D721Med (cell line): ENCODE data around the gene HOTAIR.
A peak's percentile ranks its signal among the peaks of the same experiment; 100 is the strongest.

ENCODE experiments used
- DNase-seq: peaks from one replicate; pipeline ENCODE4 v3.0.0; 2011; ENCODE audit warnings: low spot score; ENCODE audit not compliant: insufficient read length
- FAIRE-seq: peaks from 2 replicates; lab custom pipeline; 2011; peaks lifted over from hg19 to GRCh38; lab: Jason Lieb, UNC
- TF ChIP-seq, protein P1 (sequence below): IDR thresholded peaks from 2 replicates; pipeline ENCODE4 v1.5.1; 2012; ENCODE audit warnings: mild to moderate bottlenecking, control low read depth; ENCODE audit not compliant: insufficient read depth; ENCODE audit errors: missing control alignments

HOTAIR gene

DNA sequence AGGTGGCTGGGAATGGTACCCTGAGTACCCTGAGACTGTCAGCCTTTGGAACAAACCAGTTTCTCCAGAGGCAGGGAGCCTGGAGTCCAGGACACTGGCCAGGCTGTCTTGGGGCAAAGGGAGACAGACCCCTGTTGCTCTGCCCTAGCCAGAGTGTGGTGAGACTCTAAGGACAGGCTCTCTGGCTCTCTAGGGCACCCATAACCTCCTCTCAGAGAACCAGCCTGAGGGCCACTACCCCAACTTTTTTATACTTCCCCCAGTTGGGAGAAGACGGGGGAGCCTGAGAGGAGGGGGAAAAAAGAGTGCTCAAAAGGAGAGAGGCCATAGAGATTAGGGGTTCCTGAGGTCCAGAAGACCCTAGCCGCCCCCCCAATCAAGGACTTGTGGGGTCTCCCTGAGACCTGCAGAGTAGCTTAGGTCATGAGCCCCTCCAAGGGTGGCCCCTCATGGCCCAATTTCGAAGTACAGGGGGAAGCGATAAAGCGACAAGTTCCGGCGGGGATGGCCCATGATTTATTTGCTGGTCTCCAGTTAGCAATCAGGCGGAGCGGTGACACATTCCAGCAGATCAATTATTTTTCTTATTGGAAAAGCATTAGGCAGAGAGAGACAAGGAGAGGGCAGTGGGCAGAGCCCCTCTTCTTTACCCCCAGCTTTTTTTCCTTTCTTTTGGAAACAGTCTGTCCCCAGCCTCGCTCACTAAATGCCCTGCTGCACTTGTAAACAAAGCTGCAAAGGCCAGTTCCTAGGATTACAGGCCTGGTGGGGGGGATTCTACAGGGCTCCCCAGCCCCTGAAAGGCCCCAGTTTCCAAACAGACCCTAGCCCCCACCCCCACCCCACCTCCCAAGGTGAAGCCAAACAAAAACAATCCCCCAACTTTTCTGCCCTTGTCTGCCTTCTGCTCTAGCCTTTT, 35.6 kb upstream of the HOTAIR start:
- TF ChIP-seq, protein P1, sequence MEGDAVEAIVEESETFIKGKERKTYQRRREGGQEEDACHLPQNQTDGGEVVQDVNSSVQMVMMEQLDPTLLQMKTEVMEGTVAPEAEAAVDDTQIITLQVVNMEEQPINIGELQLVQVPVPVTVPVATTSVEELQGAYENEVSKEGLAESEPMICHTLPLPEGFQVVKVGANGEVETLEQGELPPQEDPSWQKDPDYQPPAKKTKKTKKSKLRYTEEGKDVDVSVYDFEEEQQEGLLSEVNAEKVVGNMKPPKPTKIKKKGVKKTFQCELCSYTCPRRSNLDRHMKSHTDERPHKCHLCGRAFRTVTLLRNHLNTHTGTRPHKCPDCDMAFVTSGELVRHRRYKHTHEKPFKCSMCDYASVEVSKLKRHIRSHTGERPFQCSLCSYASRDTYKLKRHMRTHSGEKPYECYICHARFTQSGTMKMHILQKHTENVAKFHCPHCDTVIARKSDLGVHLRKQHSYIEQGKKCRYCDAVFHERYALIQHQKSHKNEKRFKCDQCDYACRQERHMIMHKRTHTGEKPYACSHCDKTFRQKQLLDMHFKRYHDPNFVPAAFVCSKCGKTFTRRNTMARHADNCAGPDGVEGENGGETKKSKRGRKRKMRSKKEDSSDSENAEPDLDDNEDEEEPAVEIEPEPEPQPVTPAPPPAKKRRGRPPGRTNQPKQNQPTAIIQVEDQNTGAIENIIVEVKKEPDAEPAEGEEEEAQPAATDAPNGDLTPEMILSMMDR: no peak
- FAIRE-seq: no peak
- DNase-seq: no peak

DNA sequence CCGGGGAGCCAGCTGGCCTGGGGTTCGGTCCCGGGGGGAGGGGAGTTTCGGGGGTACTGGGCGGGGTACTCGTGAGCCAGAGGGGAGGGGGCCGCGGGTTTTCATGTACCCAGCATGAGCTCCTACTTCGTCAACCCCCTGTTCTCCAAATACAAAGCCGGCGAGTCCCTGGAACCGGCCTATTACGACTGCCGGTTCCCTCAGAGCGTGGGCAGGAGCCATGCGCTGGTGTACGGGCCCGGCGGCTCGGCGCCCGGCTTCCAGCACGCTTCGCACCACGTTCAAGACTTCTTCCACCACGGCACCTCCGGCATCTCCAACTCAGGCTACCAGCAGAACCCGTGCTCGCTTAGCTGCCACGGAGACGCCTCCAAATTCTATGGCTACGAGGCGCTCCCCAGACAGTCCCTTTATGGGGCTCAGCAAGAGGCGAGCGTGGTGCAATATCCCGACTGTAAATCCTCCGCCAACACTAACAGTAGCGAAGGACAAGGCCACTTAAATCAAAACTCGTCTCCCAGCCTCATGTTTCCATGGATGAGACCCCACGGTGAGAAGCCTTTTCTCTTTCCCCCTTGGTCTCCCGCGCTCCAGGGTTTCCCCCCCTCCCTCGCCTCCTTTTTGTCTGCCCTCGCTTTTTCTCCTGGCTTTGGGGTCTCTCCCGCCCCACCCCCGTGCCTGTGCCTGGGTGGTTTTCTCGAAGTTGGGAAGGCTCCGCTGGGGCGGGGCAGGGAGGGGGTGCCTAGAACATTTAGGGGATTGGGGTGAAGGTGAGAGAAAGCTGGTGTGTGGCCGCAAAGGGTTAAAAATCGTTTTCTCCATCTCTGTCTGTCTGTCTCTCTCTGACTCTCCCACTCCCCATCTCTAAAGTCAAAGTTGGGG, 34.7 kb upstream of the HOTAIR start:
- DNase-seq (no peak), FAIRE-seq (no peak)

DNA sequence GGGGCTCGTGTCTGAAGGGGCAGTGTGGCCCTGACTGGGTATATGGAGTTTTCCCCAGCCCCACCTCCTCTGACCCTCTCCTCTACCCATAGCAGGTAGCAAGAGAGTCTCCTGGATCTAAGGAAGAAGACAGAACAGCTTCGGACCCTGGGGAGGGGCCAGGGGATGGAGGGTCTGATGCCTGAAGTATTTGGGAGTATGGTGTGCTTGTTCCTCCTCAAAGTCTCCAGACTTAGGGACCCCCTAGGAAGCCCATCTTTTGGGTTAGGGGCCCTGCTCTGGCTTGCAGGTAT, 33.5 kb upstream of the HOTAIR start:
- DNase-seq (no peak), FAIRE-seq (no peak)
- TF ChIP-seq, protein P1: no peak

More for the DNA sequence above, 34.7 kb upstream of the HOTAIR start:
- TF ChIP-seq, protein P1: no peak

DNA sequence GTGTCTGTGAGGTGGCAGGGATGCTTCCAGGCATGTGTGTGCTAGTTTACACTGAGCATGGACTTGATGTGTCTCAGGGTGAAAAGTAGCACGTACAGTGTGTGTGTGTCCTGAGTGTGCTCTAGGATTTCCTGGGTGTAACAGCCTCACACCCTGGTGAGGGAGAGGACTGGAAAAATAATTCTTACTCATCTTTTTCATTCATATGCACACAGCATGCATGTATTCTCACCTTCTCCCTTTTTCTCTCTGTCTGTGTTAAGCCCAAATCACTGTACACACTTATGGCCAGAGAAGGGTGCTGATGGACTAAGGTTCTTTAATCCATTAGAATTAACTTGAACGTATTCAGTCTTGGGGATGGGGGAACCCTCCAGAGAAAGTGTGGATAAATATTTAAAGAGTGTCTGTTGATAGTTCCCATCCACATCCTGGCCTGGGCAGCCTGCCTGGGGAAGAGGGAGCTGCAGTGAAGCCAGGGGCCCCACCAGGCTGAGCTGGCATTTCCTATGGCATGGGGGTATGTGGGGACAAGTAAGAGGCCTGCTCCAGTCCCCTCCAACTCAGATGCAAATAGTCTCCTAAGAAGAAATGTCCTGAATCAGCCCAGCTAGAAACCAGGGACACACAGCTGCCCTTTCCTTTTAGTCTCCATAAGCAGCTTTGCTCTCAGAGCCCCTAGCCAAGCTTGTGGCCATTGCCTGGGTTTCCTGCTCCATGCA, 32.9 kb upstream of the HOTAIR start:
- no peak for FAIRE-seq
- no peak for DNase-seq
- TF ChIP-seq, protein P1: no peak

DNA sequence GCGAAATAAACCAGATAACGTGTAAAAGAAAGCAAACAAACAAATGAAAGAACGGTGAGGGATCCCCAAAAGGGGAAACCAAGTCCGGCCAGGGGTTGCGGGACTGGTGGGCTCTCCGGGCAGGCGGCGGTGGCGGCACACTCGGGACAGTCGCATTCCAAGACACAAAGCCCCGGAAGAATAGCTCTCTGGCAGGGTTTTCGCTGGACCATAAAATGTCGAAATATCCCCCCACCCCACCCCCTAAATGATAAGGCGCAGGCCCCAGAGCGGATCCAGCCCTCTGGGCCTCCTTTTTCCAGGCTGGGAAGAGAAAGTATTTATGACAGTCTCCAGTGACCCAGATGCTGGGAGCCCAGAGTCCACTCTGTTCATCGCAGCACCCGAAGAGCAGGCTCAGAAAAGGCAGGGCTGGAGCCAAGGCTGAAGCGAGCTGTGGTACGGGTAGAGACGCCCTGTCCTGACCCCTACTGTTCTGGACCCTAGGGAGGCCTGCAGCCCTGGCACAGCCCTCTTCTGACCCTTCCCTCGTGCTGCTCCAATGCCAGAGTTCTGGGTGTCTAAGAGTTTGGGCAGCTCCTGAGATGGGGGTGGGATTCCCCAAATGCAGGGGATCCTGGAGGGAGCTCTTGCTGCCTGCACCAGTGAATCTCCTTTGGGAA, 31.9 kb upstream of the HOTAIR start:
- TF ChIP-seq, protein P1: no peak
- DNase-seq: no peak
- FAIRE-seq: no peak

DNA sequence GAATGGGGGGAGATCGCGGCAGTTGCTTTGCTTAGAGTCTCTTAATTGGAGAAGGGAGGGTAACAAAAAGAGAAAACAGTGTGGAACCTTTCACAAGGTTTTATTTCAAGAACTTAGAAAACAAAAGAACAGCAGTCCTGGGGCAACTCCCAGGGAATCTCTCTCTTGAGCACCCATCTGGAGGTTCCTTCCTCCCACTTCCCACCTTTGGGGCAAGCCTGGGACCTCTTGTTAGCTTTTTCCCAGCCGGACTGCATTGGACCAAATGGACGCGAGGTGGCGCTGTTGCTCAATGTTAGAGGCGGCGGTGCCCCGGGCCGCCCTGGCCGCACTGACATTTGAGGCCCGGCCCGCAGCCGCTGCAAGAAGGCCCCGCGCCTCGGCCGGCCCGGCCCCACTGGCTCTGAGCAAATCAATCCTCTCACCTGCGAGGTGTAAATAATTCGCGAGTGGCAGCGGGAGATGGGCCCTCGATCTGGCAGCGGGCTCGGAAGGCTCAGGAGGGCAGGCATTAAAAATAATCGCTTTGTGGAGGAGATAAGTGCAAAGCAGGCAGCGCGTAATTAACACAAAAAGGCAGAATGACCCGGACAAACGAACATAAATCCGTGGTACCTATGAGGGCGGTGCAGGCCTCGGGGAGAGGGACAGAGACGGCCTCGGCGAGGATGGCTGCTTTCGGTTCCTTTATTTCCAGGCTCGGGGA, 31.3 kb upstream of the HOTAIR start:
- DNase-seq (peak; percentile 68), FAIRE-seq (no peak)
- TF ChIP-seq, protein P1: peak; percentile 90
